ENCODE data around the gene ABCB11. TPM values are rescaled to one million over a fixed set of nuclear protein-coding genes. Genes with fewer than 3 reads are reported as not detected.

The ABCB11 gene
- total and polyA plus RNA-seq, 9 of the 15 experiments (the other 6 are each of a cell fraction or from before 2014, with no cell fraction given) = 0.04 to 0.51 (median 0.10) TPM; not detected in 1

DNA sequence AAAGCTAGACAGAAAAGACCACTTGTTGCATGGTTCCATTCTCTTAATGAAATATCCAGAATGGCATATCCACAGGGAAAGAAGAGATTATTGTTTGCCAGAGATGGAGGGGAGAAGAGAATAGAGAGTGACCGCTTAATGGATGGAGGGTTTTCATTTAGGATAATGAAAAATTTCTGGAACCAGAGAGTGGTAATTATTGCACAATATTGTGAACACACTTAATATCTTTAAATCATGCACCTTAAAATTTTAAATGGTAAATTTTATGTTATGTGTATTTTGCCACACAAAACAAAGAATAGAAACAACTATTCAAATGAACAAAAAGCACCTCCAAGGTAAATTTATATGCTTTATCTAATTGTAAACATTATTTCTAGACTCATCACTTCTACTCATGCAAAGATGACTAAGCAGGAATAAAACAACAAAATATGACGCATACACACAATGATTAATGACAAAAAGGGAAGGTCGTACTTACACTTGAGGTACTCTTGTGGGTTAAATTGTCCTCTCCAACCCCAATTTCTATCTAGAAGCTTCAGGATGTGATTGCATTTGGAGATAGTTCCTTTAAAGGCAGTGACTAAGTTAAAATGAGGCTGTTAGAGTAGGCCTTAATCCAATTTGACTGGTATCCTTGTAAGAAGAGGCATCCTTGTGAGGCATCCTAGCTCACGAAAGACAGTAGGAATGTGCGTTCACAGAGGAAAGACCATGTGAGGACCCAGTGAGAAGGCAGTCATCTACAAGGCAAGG lies 19.5 kb upstream of the ABCB11 start (continued):
- TF ChIP-seq, protein P1, sequence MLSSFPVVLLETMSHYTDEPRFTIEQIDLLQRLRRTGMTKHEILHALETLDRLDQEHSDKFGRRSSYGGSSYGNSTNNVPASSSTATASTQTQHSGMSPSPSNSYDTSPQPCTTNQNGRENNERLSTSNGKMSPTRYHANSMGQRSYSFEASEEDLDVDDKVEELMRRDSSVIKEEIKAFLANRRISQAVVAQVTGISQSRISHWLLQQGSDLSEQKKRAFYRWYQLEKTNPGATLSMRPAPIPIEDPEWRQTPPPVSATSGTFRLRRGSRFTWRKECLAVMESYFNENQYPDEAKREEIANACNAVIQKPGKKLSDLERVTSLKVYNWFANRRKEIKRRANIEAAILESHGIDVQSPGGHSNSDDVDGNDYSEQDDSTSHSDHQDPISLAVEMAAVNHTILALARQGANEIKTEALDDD (IDR thresholded peaks at IDR 0.05) = peak; percentile 98
- TF ChIP-seq, protein P2, sequence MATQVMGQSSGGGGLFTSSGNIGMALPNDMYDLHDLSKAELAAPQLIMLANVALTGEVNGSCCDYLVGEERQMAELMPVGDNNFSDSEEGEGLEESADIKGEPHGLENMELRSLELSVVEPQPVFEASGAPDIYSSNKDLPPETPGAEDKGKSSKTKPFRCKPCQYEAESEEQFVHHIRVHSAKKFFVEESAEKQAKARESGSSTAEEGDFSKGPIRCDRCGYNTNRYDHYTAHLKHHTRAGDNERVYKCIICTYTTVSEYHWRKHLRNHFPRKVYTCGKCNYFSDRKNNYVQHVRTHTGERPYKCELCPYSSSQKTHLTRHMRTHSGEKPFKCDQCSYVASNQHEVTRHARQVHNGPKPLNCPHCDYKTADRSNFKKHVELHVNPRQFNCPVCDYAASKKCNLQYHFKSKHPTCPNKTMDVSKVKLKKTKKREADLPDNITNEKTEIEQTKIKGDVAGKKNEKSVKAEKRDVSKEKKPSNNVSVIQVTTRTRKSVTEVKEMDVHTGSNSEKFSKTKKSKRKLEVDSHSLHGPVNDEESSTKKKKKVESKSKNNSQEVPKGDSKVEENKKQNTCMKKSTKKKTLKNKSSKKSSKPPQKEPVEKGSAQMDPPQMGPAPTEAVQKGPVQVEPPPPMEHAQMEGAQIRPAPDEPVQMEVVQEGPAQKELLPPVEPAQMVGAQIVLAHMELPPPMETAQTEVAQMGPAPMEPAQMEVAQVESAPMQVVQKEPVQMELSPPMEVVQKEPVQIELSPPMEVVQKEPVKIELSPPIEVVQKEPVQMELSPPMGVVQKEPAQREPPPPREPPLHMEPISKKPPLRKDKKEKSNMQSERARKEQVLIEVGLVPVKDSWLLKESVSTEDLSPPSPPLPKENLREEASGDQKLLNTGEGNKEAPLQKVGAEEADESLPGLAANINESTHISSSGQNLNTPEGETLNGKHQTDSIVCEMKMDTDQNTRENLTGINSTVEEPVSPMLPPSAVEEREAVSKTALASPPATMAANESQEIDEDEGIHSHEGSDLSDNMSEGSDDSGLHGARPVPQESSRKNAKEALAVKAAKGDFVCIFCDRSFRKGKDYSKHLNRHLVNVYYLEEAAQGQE (IDR thresholded peaks at IDR 0.05; ENCODE audit: borderline replicate concordance) = peak; percentile 14; the same call in 1 of the 2 replicates
- TF ChIP-seq, protein P2 (CRISPR knock-in tag; IDR thresholded peaks at IDR 0.05; ENCODE audit: low read depth) = no peak
- TF ChIP-seq OTX1 (CRISPR knock-in tag; IDR thresholded peaks at IDR 0.05) (no peak), ELF1 (tag; IDR thresholded peaks at IDR 0.05) (no peak), ZNF239 (CRISPR knock-in tag; IDR thresholded peaks at IDR 0.05) (no peak), ZNF146 (CRISPR knock-in tag; IDR thresholded peaks at IDR 0.05; ENCODE audit: unreplicated experiment) (no peak), LEF1 (IDR thresholded peaks at IDR 0.05) (peak; percentile 92), MECOM (CRISPR knock-in tag; IDR thresholded peaks at IDR 0.05) (no peak; the same call in none of the 2 replicates), MED1 (CRISPR knock-in tag; IDR thresholded peaks at IDR 0.05; ENCODE audit: borderline replicate concordance) (no peak), ZBTB43 (CRISPR knock-in tag; IDR thresholded peaks at IDR 0.05) (no peak), TBP (optimal IDR thresholded peaks at IDR 0.05; ENCODE audit: low read depth, low read length) (peak; percentile 28), TFAP4 (CRISPR knock-in tag; IDR thresholded peaks at IDR 0.05; ENCODE audit: borderline replicate concordance) (no peak), FIP1L1 (IDR thresholded peaks at IDR 0.05; ENCODE audit: low read depth, low read length, poor library complexity, severe bottlenecking) (no peak), ZNF121 (CRISPR knock-in tag; conservative IDR thresholded peaks at IDR 0.05) (no peak), NFXL1 (CRISPR knock-in tag; IDR thresholded peaks at IDR 0.05) (no peak)
- TF ChIP-seq, protein P3, sequence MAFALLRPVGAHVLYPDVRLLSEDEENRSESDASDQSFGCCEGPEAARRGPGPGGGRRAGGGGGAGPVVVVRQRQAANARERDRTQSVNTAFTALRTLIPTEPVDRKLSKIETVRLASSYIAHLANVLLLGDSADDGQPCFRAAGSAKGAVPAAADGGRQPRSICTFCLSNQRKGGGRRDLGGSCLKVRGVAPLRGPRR (CRISPR knock-in tag; IDR thresholded peaks at IDR 0.05) = no peak
